Hepatocyte (in vitro differentiated cells): ENCODE results near the gene COQ10A. TPM values are rescaled to one million over a fixed set of nuclear protein-coding genes. Genes with fewer than 3 reads are reported as not detected.
A peak's percentile ranks its signal among the peaks of the same experiment; 100 is the strongest.

Experiments
- DNase-seq: peaks from one replicate; pipeline ENCODE4 v3.0.0-alpha.2; 2016; ENCODE audit warnings: low spot score
- H2AFZ ChIP-seq: fragments of 200-600 bp; sonication (generic); 2 replicates; pipeline ENCODE4 v1.6.0; 2016; ENCODE audit warnings: antibody characterized with exemption, mild to moderate bottlenecking
- H3K27ac ChIP-seq: fragments of 200-600 bp; sonication (generic); 2 replicates; pipeline ENCODE4 v1.5.1; 2016; ENCODE audit warnings: mild to moderate bottlenecking
- H3K27me3 ChIP-seq: fragments of 200-600 bp; sonication (generic); 2 replicates; pipeline ENCODE4 v1.6.1; 2016
- H3K36me3 ChIP-seq: fragments of 200-600 bp; sonication (generic); replicated peaks from 2 replicates; pipeline ENCODE4 v1.5.1; 2016; ENCODE audit warnings: low read depth; ENCODE audit not compliant: insufficient read depth
- H3K4me1 ChIP-seq: fragments of 200-600 bp; sonication (generic); 2 replicates; pipeline ENCODE4 v1.5.1; 2016; ENCODE audit warnings: mild to moderate bottlenecking, moderate library complexity; ENCODE audit not compliant: insufficient read depth
- H3K4me2 ChIP-seq: fragments of 200-600 bp; sonication (generic); 2 replicates; pipeline ENCODE4 v1.6.0; 2016
- H3K4me3 ChIP-seq: fragments of 200-600 bp; sonication (generic); 2 replicates; pipeline ENCODE4 v1.5.1; 2016; ENCODE audit warnings: mild to moderate bottlenecking
- H3K79me2 ChIP-seq: fragments of 200-600 bp; sonication (generic); 2 replicates; pipeline ENCODE4 v1.6.0; 2017; ENCODE audit warnings: mild to moderate bottlenecking
- H3K9me2 ChIP-seq: fragments of 200-600 bp; sonication (generic); replicated peaks from 2 replicates; pipeline ENCODE4 v1.6.0; 2017; ENCODE audit warnings: mild to moderate bottlenecking; ENCODE audit not compliant: insufficient read depth
- H3K9me3 ChIP-seq: fragments of 200-600 bp; sonication (generic); 2 replicates; pipeline ENCODE4 v1.5.1; 2016; ENCODE audit warnings: low read depth, mild to moderate bottlenecking
- H4K20me1 ChIP-seq: fragments of 200-600 bp; sonication (generic); 2 replicates; pipeline ENCODE4 v1.6.0; 2016; ENCODE audit warnings: mild to moderate bottlenecking; ENCODE audit not compliant: insufficient read depth, poor library complexity, severe bottlenecking
- CTCF ChIP-seq: fragments of 200-600 bp; sonication (generic); IDR thresholded peaks from 2 replicates; pipeline ENCODE4 v1.5.1; 2016; ENCODE audit warnings: antibody characterized with exemption, mild to moderate bottlenecking; ENCODE audit not compliant: poor library complexity
- EZH2 ChIP-seq: fragments of 200-600 bp; sonication (generic); IDR thresholded peaks from 2 replicates; pipeline ENCODE4 v1.6.1; 2016; ENCODE audit warnings: antibody characterized with exemption, mild to moderate bottlenecking, borderline replicate concordance
- EZH2phosphoT487 ChIP-seq: fragments of 200-600 bp; sonication (generic); IDR thresholded peaks from one replicate; pipeline ENCODE4 v1.6.1; 2018; ENCODE audit warnings: antibody characterized with exemption, mild to moderate bottlenecking, low read depth, moderate library complexity; ENCODE audit not compliant: unreplicated experiment, severe bottlenecking
- WGBS: methylation state at CpG from one replicate; pipeline ENCODE4 v1.1.6; 2016; ENCODE audit warnings: low lambda C conversion rate; ENCODE audit errors: missing lambda C conversion rate; 5-methylcytosine and 5-hydroxymethylcytosine counted together
- polyA plus RNA-seq: library from polyadenylated mRNA; unstranded; fragments of >200 nt; fragmentation: Nextera tagmentation; extraction: Ambion mirVana; gene quantifications from 2 replicates; pipeline ENCODE4 v1.2.1, GENCODE V29; 2016
- total RNA-seq: library from RNA; depleted of rRNA; stranded (reverse); fragments of >200 nt; gene quantifications from 2 replicates; pipeline ENCODE4 v1.2.3, GENCODE V29; 2014

Gene COQ10A
- total RNA-seq, result 7.8 and 8.2 TPM in 2 replicates
- polyA plus RNA-seq, result 9.6 and 10.7 TPM in 2 replicates

DNA sequence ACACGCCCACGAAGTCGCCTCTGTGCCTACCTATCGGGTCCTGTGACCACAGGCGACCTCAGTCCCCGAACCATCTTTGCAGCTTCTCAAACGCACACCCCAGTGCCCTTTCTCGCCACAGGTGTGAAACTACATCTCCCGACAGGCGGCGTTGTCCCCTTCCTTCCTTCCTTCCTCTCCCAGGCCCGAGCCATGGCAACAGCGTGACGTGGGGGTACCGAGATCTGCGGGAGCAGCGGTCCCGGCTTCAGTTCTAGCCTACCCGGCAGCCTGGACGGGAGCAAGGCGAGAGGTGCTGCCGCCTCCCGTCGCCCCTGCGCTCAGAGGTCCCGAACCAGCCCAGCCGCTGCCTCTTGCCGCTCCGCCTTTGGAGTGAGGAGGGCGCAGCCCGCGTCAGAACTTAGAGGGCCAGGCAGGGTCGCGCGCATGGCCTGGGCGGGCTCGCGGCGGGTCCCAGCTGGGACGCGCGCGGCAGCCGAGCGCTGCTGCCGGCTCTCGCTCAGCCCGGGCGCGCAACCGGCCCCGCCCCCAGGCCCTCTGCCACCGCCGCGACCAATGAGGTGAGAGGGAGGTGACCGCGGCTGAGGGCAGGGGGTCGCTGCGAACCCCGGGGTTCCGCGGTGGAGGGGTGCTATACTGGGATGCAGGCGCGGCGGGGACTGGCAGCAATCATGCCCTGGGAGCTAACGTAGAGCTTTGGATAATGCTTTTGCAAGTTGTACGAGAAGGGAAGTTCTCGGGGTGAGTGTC is at the start of gene COQ10A:
Gene COQ10A (plus strand): TSS at position 250 of the 750 bp plus-strand sequence. CDS start 177 bp downstream, at position 427.
- Histone ChIP-seq H3K4me3 (peak within 1 kb of the TSS; percentile 94), H4K20me1 (no peaks in the 10 kb centered on the region), H3K9me3 (no peaks in the 10 kb centered on the region), H3K27me3 (no peaks in the 10 kb centered on the region), H3K79me2 (no peaks in the 10 kb centered on the region), H2AFZ (peak within 1 kb of the TSS; percentile 98), H3K4me1 (peaks cover 5% of the 10 kb centered on the region), H3K4me2 (peak within 1 kb of the TSS; percentile 91), H3K36me3 (no peaks in the 10 kb centered on the region), H3K9me2 (no peaks in the 10 kb centered on the region), H3K27ac (peak within 1 kb of the TSS; percentile 99)
- peak; percentile 92 for DNase-seq
- WGBS, result under 1% methylated on average over 68 of the region's 68 CpGs
- TF ChIP-seq EZH2phosphoT487, result no peak
- TF ChIP-seq EZH2, result no peak
- TF ChIP-seq CTCF, result peak; percentile 56

DNA sequence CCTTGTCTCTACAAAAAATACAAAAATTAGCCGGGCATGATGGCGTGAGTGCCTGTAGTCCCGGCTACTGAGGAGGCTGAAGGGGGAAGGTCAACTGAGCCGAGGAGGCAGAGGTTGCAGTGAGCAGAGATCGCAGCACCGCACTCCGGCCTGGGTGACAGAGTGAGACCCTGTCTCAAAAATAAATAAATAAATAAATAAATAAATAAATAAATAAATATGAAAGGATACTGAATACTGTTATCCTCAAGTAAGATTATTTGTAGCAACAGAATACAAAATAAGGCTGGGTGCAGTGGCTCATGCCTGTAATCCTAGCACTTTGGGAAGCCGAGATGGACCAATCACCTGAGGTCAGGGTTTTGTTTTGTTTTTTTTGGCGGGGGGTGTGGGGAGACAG is 46.9 kb upstream of the COQ10A start:
- H3K9me2 ChIP-seq, result no peaks in the 10 kb centered on the region
- no peak for DNase-seq
- peaks cover 53% of the 10 kb centered on the region for H3K79me2 ChIP-seq
- H3K27me3 ChIP-seq, result no peaks in the 10 kb centered on the region
- H3K4me2 ChIP-seq, result peak overlapping the region; percentile 94
- peak overlapping the region; percentile 96 for H3K27ac ChIP-seq
- H3K36me3 ChIP-seq, result no peaks in the 10 kb centered on the region
- H4K20me1 ChIP-seq, result no peaks in the 10 kb centered on the region
- peaks cover 22% of the 10 kb centered on the region for H3K4me1 ChIP-seq
- no peak overlapping the region for H2AFZ ChIP-seq
- 96% methylated on average over 9 of the region's 9 CpGs for WGBS
- no peak for TF ChIP-seq EZH2
- no peak for TF ChIP-seq EZH2phosphoT487
- no peak for TF ChIP-seq CTCF
- no peak overlapping the region for H3K4me3 ChIP-seq
- H3K9me3 ChIP-seq, result no peaks in the 10 kb centered on the region

GRCh38 chr12:56220611-56221231 is 46.0 kb upstream of the COQ10A start:
- peaks cover 51% of the 10 kb centered on the region for H3K79me2 ChIP-seq
- no peaks in the 10 kb centered on the region for H3K9me3 ChIP-seq
- H3K36me3 ChIP-seq, result no peaks in the 10 kb centered on the region
- peak overlapping the region; percentile 69 for H3K4me3 ChIP-seq
- peak overlapping the region; percentile 59 for H2AFZ ChIP-seq
- H4K20me1 ChIP-seq, result no peaks in the 10 kb centered on the region
- TF ChIP-seq EZH2, result no peak
- TF ChIP-seq CTCF, result no peak
- no peak for TF ChIP-seq EZH2phosphoT487
- no peaks in the 10 kb centered on the region for H3K9me2 ChIP-seq
- peaks cover 22% of the 10 kb centered on the region for H3K4me1 ChIP-seq
- 27% methylated on average over 10 of the region's 10 CpGs for WGBS
- no peaks in the 10 kb centered on the region for H3K27me3 ChIP-seq
- H3K27ac ChIP-seq, result peak overlapping the region; percentile 96
- DNase-seq, result no peak
- H3K4me2 ChIP-seq, result peak overlapping the region; percentile 94
